T-helper 2 cell treated with Interferon-gamma antibody and Interleukin-4, amounts not matched to agents 100 ng/mL and 5 ng/mL, for 36 hours (primary cell): ENCODE measurements around the gene RASD2. TPM values are rescaled to one million over a fixed set of nuclear protein-coding genes. Genes with fewer than 3 reads are reported as not detected.

ENCODE experiments used
- intact Hi-C: fragments of 100-400 bp; cut with micrococcal nuclease; formaldehyde crosslinking; loops from one replicate; pipeline ENCODE4 v1.15.1; 2023
- total RNA-seq: library from RNA; stranded (reverse); gene quantifications from 2 replicates; pipeline ENCODE4 v1.2.3, GENCODE V29; 2022

Gene RASD2
- total RNA-seq, 1 donor from 2014 or later: not detected

GRCh38 chr22:35601013-35601580 lies 60.5 kb downstream of the RASD2 start:
- intact Hi-C loops: no loop called here

GRCh38 chr22:35601743-35602615 lies 61.3 kb downstream of the RASD2 start:
- intact Hi-C loops: no loop called here

Other genes starting within 250 kb of the RASD2 start
- gene TOM1, start 240.9 kb upstream of the RASD2 start, total RNA-seq: 19.4 and 23.3 TPM in 2 replicates
- gene HMOX1, start 159.7 kb upstream of the RASD2 start, total RNA-seq: 0.61 and 1.2 TPM in 2 replicates
- gene MCM5, start 140.7 kb upstream of the RASD2 start, total RNA-seq: 273 and 281 TPM in 2 replicates
- 0.36 and 0.68 TPM in 2 replicates for gene MB, start 76.5 kb downstream of the RASD2 start, total RNA-seq
- gene APOL6, start 107.6 kb downstream of the RASD2 start, total RNA-seq: 73.1 and 73.9 TPM in 2 replicates
- gene APOL5, start 177.0 kb downstream of the RASD2 start, total RNA-seq: not detected in 2 replicates